Measurements from ENCODE around the gene CEP41.
"Not testable (repeated sequence)": the region's sequence is repeated elsewhere in the genome, so short reads cannot be mapped to it uniquely, and the experiment has no call there.

GRCh38 chr7:130451344-130451743 lies 10.5 kb upstream of the CEP41 start:
- not testable (repeated sequence) for TF ChIP-seq CTCF, POLR2A (IDR thresholded peaks at IDR 0.05)
